KMS-11 (cell line): Measurements from ENCODE around the gene RNASET2.

ENCODE experiments used
- H2AFZ ChIP-seq: fragments of 200-600 bp; sonication (generic); 2 replicates; pipeline ENCODE4 v1.6.1; 2016; ENCODE audit warnings: antibody characterized with exemption, mixed run types, low read depth
- H3K27ac ChIP-seq: fragments of 200-600 bp; sonication (generic); 2 replicates; pipeline ENCODE4 v1.6.1; 2016; ENCODE audit warnings: mild to moderate bottlenecking, mixed run types
- H3K27me3 ChIP-seq: fragments of 200-600 bp; sonication (generic); 2 replicates; pipeline ENCODE4 v1.6.1; 2017; ENCODE audit warnings: mild to moderate bottlenecking, low read depth, mixed run types, moderate library complexity; ENCODE audit not compliant: insufficient read depth
- H3K36me3 ChIP-seq: fragments of 200-600 bp; sonication (generic); 2 replicates; pipeline ENCODE4 v1.6.1; 2017; ENCODE audit warnings: mild to moderate bottlenecking, mixed run types; ENCODE audit not compliant: insufficient read depth
- H3K4me1 ChIP-seq: fragments of 200-600 bp; sonication (generic); 2 replicates; pipeline ENCODE4 v1.6.1; 2016; ENCODE audit warnings: mild to moderate bottlenecking, low read depth, mixed run types; ENCODE audit not compliant: poor library complexity, severe bottlenecking
- H3K4me2 ChIP-seq: fragments of 200-600 bp; sonication (generic); 2 replicates; pipeline ENCODE4 v1.7.0; 2016; ENCODE audit warnings: mild to moderate bottlenecking, mixed run types
- H3K4me3 ChIP-seq: fragments of 200-600 bp; sonication (generic); IDR thresholded peaks from 2 replicates; pipeline ENCODE4 v1.6.1; 2017; ENCODE audit warnings: low read depth, low read length, mixed read lengths; ENCODE audit not compliant: insufficient read depth
- H3K79me2 ChIP-seq: fragments of 200-600 bp; sonication (generic); 2 replicates; pipeline ENCODE4 v1.6.1; 2016; ENCODE audit warnings: low read depth, mixed run types; ENCODE audit not compliant: insufficient read depth
- H3K9ac ChIP-seq: fragments of 200-600 bp; sonication (generic); 2 replicates; pipeline ENCODE4 v1.6.1; 2016; ENCODE audit warnings: mild to moderate bottlenecking, mixed run types
- H4K20me1 ChIP-seq: fragments of 200-600 bp; sonication (generic); 2 replicates; pipeline ENCODE4 v1.6.1; 2016; ENCODE audit warnings: mild to moderate bottlenecking, mixed run types; ENCODE audit not compliant: insufficient read depth
- TF ChIP-seq, protein P1 (sequence below): fragments of 200-600 bp; sonication (generic); conservative IDR thresholded peaks from 2 replicates; pipeline ENCODE4 v1.6.1; 2017; ENCODE audit warnings: low read depth, mild to moderate bottlenecking, antibody characterized with exemption, low read length, moderate library complexity, mixed read lengths

Gene RNASET2

DNA sequence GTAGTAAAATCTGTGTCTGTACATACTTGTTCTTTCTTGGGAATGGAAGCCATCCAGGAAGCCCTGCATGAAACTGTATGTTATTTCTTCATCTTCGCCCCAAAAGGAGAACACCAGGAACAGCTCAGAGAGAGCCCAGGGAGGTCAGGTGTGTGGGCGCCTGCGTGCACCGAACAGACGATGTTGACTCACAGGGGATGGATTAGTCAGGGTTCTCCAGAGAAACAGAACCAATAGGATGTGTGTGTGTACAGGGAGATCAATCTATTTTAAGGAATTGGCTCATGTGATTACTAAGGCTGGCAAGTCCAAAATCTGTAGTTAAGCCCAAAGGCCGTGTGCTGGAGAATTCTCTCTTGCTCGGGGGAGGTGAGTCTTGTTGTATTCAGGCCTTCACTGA lies 45.7 kb downstream of the RNASET2 start:
- Histone ChIP-seq H3K27me3 (no peaks in the 10 kb centered on the region), H3K4me3 (no peak overlapping the region), H2AFZ (no peak overlapping the region), H3K9ac (no peak overlapping the region), H3K79me2 (no peaks in the 10 kb centered on the region), H3K4me2 (no peak overlapping the region), H3K36me3 (no peaks in the 10 kb centered on the region), H4K20me1 (no peaks in the 10 kb centered on the region), H3K4me1 (no peaks in the 10 kb centered on the region), H3K27ac (no peak overlapping the region)
- TF ChIP-seq, protein P1, sequence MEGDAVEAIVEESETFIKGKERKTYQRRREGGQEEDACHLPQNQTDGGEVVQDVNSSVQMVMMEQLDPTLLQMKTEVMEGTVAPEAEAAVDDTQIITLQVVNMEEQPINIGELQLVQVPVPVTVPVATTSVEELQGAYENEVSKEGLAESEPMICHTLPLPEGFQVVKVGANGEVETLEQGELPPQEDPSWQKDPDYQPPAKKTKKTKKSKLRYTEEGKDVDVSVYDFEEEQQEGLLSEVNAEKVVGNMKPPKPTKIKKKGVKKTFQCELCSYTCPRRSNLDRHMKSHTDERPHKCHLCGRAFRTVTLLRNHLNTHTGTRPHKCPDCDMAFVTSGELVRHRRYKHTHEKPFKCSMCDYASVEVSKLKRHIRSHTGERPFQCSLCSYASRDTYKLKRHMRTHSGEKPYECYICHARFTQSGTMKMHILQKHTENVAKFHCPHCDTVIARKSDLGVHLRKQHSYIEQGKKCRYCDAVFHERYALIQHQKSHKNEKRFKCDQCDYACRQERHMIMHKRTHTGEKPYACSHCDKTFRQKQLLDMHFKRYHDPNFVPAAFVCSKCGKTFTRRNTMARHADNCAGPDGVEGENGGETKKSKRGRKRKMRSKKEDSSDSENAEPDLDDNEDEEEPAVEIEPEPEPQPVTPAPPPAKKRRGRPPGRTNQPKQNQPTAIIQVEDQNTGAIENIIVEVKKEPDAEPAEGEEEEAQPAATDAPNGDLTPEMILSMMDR, result no peak

DNA sequence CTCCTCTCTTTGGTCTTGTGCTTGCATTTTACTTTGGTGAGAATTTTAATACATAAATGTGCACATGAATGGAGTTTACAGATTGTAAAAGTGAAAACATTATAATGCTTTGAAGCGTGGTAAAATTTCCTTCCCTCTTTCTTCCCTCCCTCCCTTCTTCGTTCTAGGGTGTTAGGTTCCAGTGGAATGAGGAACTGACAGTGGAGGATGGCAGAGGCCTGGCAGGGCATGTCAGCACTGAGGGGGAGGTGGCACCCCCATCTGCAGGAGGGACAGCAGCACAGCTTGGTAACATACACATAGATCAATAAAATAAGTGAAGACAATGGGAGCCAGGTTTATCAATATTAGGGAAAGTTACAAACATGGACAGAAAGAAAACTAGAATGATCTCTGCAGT lies 47.5 kb downstream of the RNASET2 start:
- H3K79me2 ChIP-seq, result no peaks in the 10 kb centered on the region
- no peaks in the 10 kb centered on the region for H3K36me3 ChIP-seq
- no peaks in the 10 kb centered on the region for H3K27me3 ChIP-seq
- no peaks in the 10 kb centered on the region for H3K4me1 ChIP-seq
- H3K27ac ChIP-seq, result no peak overlapping the region
- no peaks in the 10 kb centered on the region for H4K20me1 ChIP-seq
- no peak overlapping the region for H3K9ac ChIP-seq
- H2AFZ ChIP-seq, result no peak overlapping the region
- no peak overlapping the region for H3K4me2 ChIP-seq
- no peak overlapping the region for H3K4me3 ChIP-seq
- TF ChIP-seq, protein P1, result no peak

DNA sequence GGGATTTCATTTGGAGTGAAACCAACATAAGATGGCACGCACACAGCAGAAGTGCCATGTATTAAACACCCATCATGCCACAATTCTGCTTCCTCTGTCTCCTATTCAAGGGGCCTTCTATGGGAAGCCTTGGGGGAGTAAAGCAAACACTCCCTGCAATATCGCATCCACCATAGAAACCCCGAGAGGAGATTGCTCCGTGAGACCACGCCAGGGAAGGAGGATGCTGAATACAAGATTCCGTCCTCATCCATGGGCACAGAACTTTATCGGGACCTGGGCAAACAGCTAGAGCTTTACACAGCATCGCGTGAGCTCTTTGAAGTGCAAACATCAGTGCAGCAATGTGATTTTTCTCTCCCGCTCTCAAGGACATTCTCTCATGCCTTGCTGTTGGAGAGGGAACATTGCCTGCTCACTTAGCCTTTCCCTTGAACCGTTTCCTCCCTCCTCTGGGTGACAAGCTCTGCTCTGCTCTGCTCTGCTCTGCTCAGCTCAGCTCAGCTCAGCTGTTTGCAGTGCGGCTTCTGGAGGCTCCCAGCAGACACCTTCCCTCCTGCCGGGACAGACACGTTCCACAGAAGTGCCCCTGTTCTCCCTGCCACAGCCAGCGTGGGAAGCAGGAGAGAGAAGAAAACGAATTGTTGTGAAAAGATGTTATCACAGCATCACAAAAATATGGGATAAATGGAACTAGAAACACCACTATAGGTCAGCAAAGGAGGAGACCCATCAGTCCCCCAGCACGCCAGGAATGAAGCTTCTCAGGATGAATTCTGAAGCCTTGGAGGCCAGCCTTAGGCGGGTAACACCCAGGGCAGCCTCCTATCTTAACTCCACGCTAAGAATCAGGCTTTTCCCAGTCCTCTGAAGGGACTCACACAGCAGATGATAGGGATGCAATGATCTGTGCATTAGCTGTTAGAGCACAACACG lies 48.2 kb downstream of the RNASET2 start:
- no peaks in the 10 kb centered on the region for H3K36me3 ChIP-seq
- no peak overlapping the region for H3K4me2 ChIP-seq
- no peak overlapping the region for H2AFZ ChIP-seq
- TF ChIP-seq, protein P1, result no peak
- no peaks in the 10 kb centered on the region for H4K20me1 ChIP-seq
- no peak overlapping the region for H3K27ac ChIP-seq
- H3K9ac ChIP-seq, result no peak overlapping the region
- no peak overlapping the region for H3K4me3 ChIP-seq
- H3K4me1 ChIP-seq, result no peaks in the 10 kb centered on the region
- no peaks in the 10 kb centered on the region for H3K79me2 ChIP-seq
- H3K27me3 ChIP-seq, result no peaks in the 10 kb centered on the region

- H3K4me2 ChIP-seq, result no peak overlapping the region
- no peaks in the 10 kb centered on the region for H3K27me3 ChIP-seq
- no peaks in the 10 kb centered on the region for H3K4me1 ChIP-seq
- TF ChIP-seq, protein P1, result no peak
- H3K27ac ChIP-seq, result no peak overlapping the region
- H3K36me3 ChIP-seq, result no peaks in the 10 kb centered on the region
- H3K4me3 ChIP-seq, result no peak overlapping the region
- H4K20me1 ChIP-seq, result no peaks in the 10 kb centered on the region
- H2AFZ ChIP-seq, result no peak overlapping the region
- no peak overlapping the region for H3K9ac ChIP-seq
- H3K79me2 ChIP-seq, result no peaks in the 10 kb centered on the region
Measured at GRCh38 chr6:166907373-166907841, 48.9 kb downstream of the RNASET2 start.
